ENCODE data around the gene ADGRL1.
"Not testable (repeated sequence)": the region's sequence is repeated elsewhere in the genome, so short reads cannot be mapped to it uniquely, and the experiment has no call there.

Gene ADGRL1

GRCh38 chr19:14208496-14208895, 2.5 kb upstream of the ADGRL1 start:
- not testable (repeated sequence) for H3K27ac ChIP-seq (ENCODE audit: low read depth, low read length); H3K9me2 ChIP-seq (replicated peaks; ENCODE audit: control insufficient read depth, low read length); H3K36me3 ChIP-seq (ENCODE audit: control insufficient read depth, low read length); H3K4me3 ChIP-seq (ENCODE audit: low read length); H3K9me3 ChIP-seq (ENCODE audit: control insufficient read depth, insufficient read depth, low read length); H4K20me1 ChIP-seq (ENCODE audit: control insufficient read depth, insufficient read depth, low read depth, low read length); H3K79me2 ChIP-seq (ENCODE audit: control insufficient read depth, low read length); H3K4me2 ChIP-seq (ENCODE audit: low read length); H3F3A ChIP-seq (ENCODE audit: control insufficient read depth, insufficient read depth)
- Histone ChIP-seq H3K4me1 (ENCODE audit: control insufficient read depth, low read length) (peaks cover 13% of the 10 kb centered on the region), H3K27me3 (ENCODE audit: control insufficient read depth, low read length) (peaks cover 28% of the 10 kb centered on the region)

GRCh38 chr19:14207796-14208195, 1.8 kb upstream of the ADGRL1 start:
- not testable (repeated sequence) for H4K20me1 ChIP-seq (ENCODE audit: control insufficient read depth, insufficient read depth, low read depth, low read length); H3K9me2 ChIP-seq (replicated peaks; ENCODE audit: control insufficient read depth, low read length); H3K27ac ChIP-seq (ENCODE audit: low read depth, low read length); H3F3A ChIP-seq (ENCODE audit: control insufficient read depth, insufficient read depth); H3K79me2 ChIP-seq (ENCODE audit: control insufficient read depth, low read length); H3K36me3 ChIP-seq (ENCODE audit: control insufficient read depth, low read length); H3K9me3 ChIP-seq (ENCODE audit: control insufficient read depth, insufficient read depth, low read length)
- H3K27me3 ChIP-seq (ENCODE audit: control insufficient read depth, low read length): peaks cover 32% of the 10 kb centered on the region
- peaks cover 19% of the 10 kb centered on the region for H3K4me1 ChIP-seq (ENCODE audit: control insufficient read depth, low read length)
- H3K4me3 ChIP-seq (ENCODE audit: low read length): peak overlapping the region; percentile 76; the same call in 1 of the 2 replicates
- peak overlapping the region; percentile 77 for H3K4me2 ChIP-seq (ENCODE audit: low read length)

- not testable (repeated sequence) for H4K20me1 ChIP-seq (ENCODE audit: control insufficient read depth, insufficient read depth, low read depth, low read length); H3K36me3 ChIP-seq (ENCODE audit: control insufficient read depth, low read length); H3K9me3 ChIP-seq (ENCODE audit: control insufficient read depth, insufficient read depth, low read length); H3F3A ChIP-seq (ENCODE audit: control insufficient read depth, insufficient read depth); H3K79me2 ChIP-seq (ENCODE audit: control insufficient read depth, low read length); H3K9me2 ChIP-seq (replicated peaks; ENCODE audit: control insufficient read depth, low read length)
- Histone ChIP-seq H3K27ac (ENCODE audit: low read depth, low read length) (peak overlapping the region; percentile 37), H3K4me1 (ENCODE audit: control insufficient read depth, low read length) (peaks cover 22% of the 10 kb centered on the region), H3K4me3 (ENCODE audit: low read length) (peak overlapping the region; percentile 76), H3K27me3 (ENCODE audit: control insufficient read depth, low read length) (peaks cover 32% of the 10 kb centered on the region), H3K4me2 (ENCODE audit: low read length) (peak overlapping the region; percentile 77)
Measured at GRCh38 chr19:14206737-14207726, 1.1 kb upstream of the ADGRL1 start.

- not testable (repeated sequence) for H3K4me3 ChIP-seq (ENCODE audit: low read length); H3K36me3 ChIP-seq (ENCODE audit: control insufficient read depth, low read length); H3K79me2 ChIP-seq (ENCODE audit: control insufficient read depth, low read length); H3K9me3 ChIP-seq (ENCODE audit: control insufficient read depth, insufficient read depth, low read length); H4K20me1 ChIP-seq (ENCODE audit: control insufficient read depth, insufficient read depth, low read depth, low read length); H3K9me2 ChIP-seq (replicated peaks; ENCODE audit: control insufficient read depth, low read length); H3K4me2 ChIP-seq (ENCODE audit: low read length); H3K27ac ChIP-seq (ENCODE audit: low read depth, low read length); H3F3A ChIP-seq (ENCODE audit: control insufficient read depth, insufficient read depth)
- Histone ChIP-seq H3K27me3 (ENCODE audit: control insufficient read depth, low read length) (peaks cover 35% of the 10 kb centered on the region), H3K4me1 (ENCODE audit: control insufficient read depth, low read length) (peaks cover 22% of the 10 kb centered on the region)
Measured at GRCh38 chr19:14206308-14206707, 339 bp upstream of the ADGRL1 start.

GRCh38 chr19:14204676-14205451, 1.1 kb downstream of the ADGRL1 start:
- H3K4me2 ChIP-seq (ENCODE audit: low read length): peak overlapping the region; percentile 30
- peaks cover 25% of the 10 kb centered on the region for H3K4me1 ChIP-seq (ENCODE audit: control insufficient read depth, low read length)
- H3K36me3 ChIP-seq (ENCODE audit: control insufficient read depth, low read length); H3F3A ChIP-seq (ENCODE audit: control insufficient read depth, insufficient read depth); H3K79me2 ChIP-seq (ENCODE audit: control insufficient read depth, low read length); H3K9me2 ChIP-seq (replicated peaks; ENCODE audit: control insufficient read depth, low read length); H3K9me3 ChIP-seq (ENCODE audit: control insufficient read depth, insufficient read depth, low read length); H3K27ac ChIP-seq (ENCODE audit: low read depth, low read length); H4K20me1 ChIP-seq (ENCODE audit: control insufficient read depth, insufficient read depth, low read depth, low read length); H3K4me3 ChIP-seq (ENCODE audit: low read length): not testable (repeated sequence)
- peaks cover 35% of the 10 kb centered on the region for H3K27me3 ChIP-seq (ENCODE audit: control insufficient read depth, low read length)

GRCh38 chr19:14204219-14204618, 1.8 kb downstream of the ADGRL1 start:
- H3K27me3 ChIP-seq (ENCODE audit: control insufficient read depth, low read length): peaks cover 35% of the 10 kb centered on the region
- H3K9me2 ChIP-seq (replicated peaks; ENCODE audit: control insufficient read depth, low read length); H3F3A ChIP-seq (ENCODE audit: control insufficient read depth, insufficient read depth); H3K9me3 ChIP-seq (ENCODE audit: control insufficient read depth, insufficient read depth, low read length); H3K4me2 ChIP-seq (ENCODE audit: low read length); H3K27ac ChIP-seq (ENCODE audit: low read depth, low read length); H4K20me1 ChIP-seq (ENCODE audit: control insufficient read depth, insufficient read depth, low read depth, low read length); H3K36me3 ChIP-seq (ENCODE audit: control insufficient read depth, low read length); H3K4me3 ChIP-seq (ENCODE audit: low read length); H3K79me2 ChIP-seq (ENCODE audit: control insufficient read depth, low read length): not testable (repeated sequence)
- peaks cover 25% of the 10 kb centered on the region for H3K4me1 ChIP-seq (ENCODE audit: control insufficient read depth, low read length)

GRCh38 chr19:14203788-14204187, 2.2 kb downstream of the ADGRL1 start:
- H3K27me3 ChIP-seq (ENCODE audit: control insufficient read depth, low read length): peaks cover 33% of the 10 kb centered on the region
- H3K4me1 ChIP-seq (ENCODE audit: control insufficient read depth, low read length): peaks cover 25% of the 10 kb centered on the region
- H3K9me3 ChIP-seq (ENCODE audit: control insufficient read depth, insufficient read depth, low read length); H3K4me2 ChIP-seq (ENCODE audit: low read length); H4K20me1 ChIP-seq (ENCODE audit: control insufficient read depth, insufficient read depth, low read depth, low read length); H3K36me3 ChIP-seq (ENCODE audit: control insufficient read depth, low read length); H3K4me3 ChIP-seq (ENCODE audit: low read length); H3K27ac ChIP-seq (ENCODE audit: low read depth, low read length); H3K9me2 ChIP-seq (replicated peaks; ENCODE audit: control insufficient read depth, low read length); H3F3A ChIP-seq (ENCODE audit: control insufficient read depth, insufficient read depth); H3K79me2 ChIP-seq (ENCODE audit: control insufficient read depth, low read length): not testable (repeated sequence)

All from DOHH2 (cell line).